GM21360 (cell line): ENCODE measurements around the gene FRMPD2.
"Not testable (repeated sequence)": the region's sequence is repeated elsewhere in the genome, so short reads cannot be mapped to it uniquely, and the experiment has no call there.

Experiments used
- ATAC-seq: cut with Tn5 transposase; IDR thresholded peaks from one replicate; pipeline ENCODE4 v1.9.1; 2021; ENCODE audit warnings: mild to moderate bottlenecking, moderate library complexity; ENCODE audit not compliant: unreplicated experiment

Gene FRMPD2

DNA sequence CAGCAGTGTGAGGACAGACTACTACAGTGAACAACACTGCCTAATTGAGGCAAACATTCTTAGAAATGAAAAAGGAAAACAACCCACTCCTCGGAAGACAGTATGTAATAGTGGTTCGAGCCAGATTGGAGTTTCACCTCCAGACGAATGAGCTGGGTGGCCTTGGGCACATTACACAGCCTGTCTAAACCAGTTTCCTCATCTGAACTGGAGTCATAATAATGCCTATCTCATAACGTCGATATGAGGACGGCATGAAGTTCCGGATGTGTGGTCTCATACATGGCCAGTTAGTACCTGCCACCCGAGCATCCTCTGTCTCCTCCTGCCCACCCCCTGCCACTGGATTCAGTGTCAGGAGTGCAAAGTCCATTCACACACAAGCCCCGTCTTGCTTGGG is 15.8 kb upstream of the FRMPD2 start:
- no peak for ATAC-seq

DNA sequence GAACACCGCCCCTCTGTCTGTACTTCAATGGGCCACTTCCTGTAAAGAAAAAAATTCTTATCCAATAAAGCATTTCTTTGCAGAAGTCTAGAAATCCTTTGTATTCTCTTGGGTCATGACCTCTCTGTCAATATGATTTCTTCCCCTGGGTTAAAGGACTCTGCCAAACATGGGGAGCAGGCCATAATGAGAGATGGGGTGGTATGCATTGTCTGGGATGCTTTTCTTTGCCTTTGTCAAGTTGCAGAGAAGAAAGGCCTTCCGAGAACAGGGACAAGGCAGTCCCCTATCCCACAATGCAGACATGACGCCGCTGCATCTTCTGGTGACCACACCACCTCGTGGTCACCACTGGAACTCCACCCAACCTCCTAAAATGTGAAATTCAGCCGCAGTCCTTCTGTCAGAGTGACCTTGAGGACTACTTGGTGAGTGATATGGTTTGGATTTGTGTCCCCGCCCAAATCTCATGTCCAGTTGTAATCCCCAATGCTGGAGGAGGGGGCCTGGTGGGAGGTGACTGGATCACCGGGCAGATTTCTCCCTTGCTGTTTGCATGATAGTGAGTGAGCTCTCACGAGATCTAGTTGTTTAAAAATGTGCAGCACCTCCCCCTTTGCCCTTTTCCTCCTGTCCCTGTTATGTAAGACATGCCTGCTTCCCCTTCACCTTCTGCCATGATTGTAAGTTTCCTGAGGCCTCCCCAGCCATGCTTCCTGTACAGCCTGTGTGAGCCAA is 15.2 kb upstream of the FRMPD2 start:
- peak; percentile 47 for ATAC-seq

DNA sequence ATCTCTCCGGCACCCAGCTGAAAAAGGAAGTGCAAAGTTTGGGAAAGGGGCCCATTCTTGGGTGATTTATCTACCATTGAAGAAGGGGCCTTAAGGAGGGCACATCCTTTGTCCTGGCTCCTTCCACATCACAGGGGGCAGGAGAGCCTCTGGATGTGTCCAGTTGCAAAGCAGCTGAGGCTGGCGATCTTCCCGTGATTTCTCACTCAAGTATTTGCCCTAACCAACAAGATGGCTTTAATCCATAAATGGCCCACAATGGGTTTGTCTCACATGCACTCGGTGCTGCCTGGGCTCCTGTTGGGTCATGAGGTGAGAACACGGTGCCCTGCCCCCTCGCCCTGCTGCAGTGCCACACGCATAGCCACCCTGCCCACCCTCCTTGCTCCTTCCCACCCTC is 14.2 kb upstream of the FRMPD2 start:
- no peak for ATAC-seq

DNA sequence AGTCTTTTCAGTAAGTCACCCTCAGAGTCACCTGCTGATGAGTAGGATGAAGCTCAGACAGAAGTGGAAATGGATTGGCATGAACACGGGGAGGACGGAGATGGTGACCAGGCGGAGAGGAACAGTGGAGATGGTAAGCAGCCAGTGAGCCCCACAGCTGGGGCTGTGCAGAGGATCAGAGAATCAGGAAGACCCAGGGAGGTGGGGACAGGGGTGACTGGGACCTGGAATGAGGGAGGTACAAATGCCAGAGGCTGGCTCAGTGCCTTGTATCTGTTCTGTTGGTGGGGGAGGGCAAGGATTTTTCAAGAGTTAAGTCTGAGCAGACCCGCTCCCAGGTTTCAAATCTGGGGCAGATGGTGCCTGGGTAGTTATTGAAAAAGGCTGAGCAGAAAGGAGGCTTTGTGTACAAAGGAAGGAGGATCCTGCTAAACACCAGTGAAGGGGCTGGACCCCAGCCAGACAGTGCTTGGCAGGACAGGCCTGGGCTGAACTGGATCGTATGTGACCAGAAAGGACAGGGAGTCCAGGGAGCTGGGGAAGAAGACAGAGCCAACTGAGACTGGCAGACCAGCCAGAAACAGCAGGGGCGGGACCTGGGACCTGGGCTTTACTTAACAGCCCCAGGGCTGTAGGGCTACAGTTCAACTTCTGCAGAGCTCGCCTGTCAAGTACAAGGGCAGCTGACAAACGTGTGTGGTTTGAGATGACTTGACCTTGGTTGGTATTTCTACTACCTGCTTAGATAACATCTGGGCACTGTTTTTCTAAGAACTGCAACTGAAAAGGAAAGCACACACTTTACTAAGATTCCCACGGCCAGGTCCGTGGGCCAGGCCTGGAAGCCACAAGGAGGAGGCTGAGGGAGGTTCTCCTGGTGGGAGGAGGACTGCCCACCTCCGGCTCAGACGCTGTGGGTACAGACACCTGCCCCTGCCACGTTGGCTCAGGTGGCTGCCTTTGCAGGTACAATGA is 13.2 kb upstream of the FRMPD2 start:
- no peak for ATAC-seq

DNA sequence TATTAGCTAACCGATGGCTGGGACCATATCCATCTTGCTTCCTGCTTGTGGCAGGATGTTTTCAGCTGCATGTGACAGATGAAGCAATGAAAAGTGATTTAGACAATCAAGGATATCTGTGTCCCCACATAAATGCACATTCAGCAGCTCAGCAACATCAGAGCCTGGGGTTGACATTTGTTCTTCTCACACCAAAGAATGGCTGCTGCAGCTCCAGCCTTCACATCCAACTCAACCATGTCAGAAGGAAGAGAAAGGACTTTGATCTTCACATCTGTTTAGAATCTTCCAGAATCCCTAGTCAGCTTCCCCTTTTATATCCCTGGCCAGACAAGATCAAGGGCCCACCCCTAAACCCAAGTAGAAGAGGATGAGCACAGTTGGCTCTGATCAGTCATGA is 11.9 kb upstream of the FRMPD2 start:
- no peak for ATAC-seq

DNA sequence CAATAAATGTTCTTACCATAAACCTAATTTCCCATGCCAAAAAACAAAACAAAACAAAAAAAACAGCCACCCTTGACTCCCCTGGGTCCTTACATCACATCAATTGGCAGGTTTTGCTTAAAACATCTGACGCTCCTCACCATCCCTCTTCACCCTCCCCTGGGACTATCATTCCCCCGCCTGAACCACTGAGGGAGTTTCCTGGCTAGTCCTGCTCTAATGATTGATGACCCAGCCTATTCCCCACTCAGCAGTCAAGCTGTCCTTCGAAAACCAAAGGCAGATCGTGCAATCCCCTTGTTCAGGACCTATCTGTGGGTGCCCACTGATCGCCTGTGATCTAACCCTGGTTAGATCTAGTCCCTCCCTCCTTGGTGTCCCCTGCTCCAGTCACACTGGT is 11.2 kb upstream of the FRMPD2 start:
- no peak for ATAC-seq

DNA sequence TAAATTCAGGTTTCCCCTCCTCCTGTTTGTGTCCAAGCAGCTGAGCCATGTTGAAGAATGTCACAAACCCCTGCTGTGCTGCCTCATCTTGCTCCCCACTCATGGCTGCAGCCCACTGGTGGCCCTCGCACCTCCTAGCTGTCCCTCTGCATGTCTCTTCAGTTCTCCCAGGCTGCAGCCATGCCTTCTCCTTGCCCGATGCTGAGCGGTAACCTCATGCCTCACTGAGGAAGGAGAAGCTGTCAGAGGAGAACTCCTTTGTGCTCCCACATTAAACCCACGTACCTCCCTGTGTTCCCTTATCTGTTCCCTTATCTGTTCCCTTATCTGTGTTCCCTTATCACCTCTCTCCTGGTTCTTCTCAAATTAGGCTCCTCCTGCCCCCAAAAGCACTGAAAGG is 10.3 kb upstream of the FRMPD2 start:
- no peak for ATAC-seq

DNA sequence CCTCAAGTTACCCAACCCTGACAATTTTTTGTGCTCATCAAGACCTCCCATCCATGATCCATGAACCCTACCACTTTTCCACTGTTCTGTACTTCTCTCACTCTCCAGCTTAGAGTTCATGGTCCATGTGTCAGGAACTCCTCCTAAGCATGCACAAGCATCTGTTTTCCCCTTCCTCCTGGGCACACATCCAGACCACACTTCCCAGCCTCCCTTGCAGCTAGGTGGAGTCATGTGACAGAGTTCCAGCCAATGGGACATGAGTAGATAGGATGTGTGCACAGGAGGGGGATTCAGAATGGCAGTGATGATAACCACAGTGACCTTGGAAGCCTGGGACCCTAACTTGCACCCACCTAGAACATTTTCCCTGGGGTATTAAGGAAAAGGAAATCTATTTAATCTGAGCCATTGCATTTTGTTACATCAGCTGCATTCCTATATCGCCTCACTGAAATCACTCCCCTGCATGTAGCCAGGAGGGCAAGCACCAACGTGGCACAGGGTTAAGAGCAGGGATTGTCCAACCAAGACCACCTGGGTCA is 9.6 kb upstream of the FRMPD2 start:
- no peak for ATAC-seq

DNA sequence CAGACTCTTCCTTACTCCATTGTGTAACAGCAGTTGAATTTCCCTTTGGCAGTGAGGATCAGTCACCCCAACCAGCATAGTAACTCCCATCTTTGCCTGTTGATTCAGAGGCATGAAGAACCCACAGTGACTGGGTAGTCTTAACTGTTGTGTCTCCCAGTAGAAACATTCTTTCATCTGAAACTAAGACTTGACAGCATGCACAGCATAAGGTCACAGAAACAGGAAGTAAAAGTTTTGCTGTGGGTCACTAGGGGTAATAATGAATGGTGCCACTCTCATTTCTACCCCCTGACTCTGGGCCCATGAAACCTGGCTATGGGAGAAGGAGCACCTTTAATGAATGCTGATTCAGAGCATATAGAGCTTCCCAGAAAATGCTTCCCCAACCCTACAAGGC is 8.3 kb upstream of the FRMPD2 start:
- peak; percentile 49 for ATAC-seq

DNA sequence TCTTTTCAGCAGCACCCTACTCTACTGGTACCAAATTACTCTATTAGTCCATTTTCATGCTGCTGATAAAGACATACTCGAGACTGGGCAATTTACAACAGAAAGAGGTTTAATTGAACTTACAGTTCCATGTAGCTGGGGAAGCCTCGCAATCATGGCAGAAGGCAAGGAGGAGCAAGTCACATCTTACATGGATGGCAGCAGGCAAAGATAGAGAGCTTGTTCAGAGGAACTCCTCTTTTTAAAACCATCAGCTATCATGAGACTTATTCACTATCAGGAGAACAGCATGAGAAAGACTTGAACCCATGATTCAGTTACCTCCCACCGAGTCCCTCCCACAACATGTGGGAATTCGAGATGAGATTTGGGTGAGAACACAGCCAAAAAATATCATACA is 7.2 kb upstream of the FRMPD2 start:
- ATAC-seq = not testable (repeated sequence)

DNA sequence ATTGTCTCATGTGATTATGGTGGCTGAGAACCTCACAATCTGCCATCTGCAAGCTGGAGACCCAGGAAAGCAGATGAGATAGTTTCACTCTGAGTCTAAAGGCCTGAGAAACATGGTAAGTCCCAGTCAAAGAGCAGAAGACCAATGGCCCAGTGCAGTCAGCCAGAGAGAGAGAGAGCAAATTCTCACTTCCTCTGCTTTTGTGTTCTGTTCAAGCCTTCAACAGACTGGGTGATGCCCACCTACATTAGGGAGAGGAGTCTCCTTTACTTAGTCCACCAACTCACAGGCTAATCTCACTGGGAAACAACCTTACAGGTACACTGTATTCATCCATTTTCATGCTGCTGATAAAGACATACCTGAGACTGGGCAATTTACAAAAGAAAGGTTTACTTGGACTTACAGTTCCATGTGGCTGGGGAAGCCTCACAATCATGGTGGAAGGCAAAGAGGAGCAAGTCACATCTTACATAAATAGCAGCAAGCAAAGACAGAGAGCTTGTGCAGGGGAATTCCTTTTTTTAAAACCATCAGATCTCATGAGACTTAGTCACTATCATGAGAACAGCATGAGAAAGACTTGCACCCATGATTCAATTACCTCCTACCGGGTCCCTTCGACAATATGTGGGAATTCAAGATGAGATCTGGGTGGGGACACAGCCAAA is 4.7 kb upstream of the FRMPD2 start:
- ATAC-seq = peak; percentile 86

DNA sequence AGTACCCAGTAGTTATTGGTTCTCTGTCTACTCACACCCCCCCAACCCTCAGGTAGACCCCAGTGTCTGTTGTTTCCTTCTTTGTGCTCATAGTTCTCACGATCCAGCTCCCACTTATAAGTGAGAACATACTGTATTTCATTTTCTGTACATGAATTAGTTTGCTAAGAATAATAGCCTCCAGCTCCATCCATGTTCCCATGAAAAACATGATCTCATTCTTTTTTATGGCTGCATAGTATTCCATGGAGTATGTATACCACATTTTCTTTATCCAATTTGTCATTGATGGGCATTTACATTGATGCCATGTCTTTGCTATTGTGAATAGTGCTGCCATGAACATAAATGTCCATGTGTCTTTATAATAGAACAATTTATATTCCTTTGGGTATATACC is 2.6 kb upstream of the FRMPD2 start:
- no peak for ATAC-seq

DNA sequence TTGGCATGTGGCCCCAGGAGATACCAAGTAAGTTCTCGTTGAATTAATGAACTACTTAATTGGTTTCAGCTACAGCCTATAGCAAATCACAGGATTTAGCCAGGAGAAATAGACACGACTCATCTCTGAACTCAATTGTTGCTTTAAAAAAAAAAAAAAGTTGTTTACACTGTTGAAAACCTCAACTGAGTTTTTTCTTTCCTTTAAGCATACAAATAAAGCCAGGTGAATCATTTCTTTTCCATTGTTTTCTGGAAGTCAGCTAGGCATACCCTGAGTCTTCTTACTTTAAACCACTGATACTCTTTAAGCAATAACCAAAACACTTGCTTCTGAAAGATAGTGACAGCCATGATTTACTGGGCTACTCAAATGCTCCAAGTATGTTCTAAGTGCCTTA is 755 bp downstream of the FRMPD2 start:
- no peak for ATAC-seq

DNA sequence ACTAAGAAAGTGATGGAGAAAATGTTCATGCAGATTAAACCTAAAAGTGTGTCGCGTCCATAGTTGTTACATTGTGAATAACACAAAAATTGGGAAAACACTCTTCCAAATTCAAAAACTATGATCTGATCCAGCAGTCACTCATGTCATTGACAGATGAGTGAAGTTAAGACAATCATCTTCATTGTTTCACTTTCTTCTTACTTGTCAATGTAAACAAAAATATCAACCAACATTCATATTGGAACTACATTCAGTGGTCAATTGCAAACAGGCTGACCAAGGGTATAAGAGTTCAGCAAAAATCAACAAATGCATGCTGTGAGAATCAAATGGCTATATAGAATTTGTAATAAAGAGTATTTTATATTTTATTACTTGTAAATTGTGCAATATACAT is 1.8 kb downstream of the FRMPD2 start:
- no peak for ATAC-seq

DNA sequence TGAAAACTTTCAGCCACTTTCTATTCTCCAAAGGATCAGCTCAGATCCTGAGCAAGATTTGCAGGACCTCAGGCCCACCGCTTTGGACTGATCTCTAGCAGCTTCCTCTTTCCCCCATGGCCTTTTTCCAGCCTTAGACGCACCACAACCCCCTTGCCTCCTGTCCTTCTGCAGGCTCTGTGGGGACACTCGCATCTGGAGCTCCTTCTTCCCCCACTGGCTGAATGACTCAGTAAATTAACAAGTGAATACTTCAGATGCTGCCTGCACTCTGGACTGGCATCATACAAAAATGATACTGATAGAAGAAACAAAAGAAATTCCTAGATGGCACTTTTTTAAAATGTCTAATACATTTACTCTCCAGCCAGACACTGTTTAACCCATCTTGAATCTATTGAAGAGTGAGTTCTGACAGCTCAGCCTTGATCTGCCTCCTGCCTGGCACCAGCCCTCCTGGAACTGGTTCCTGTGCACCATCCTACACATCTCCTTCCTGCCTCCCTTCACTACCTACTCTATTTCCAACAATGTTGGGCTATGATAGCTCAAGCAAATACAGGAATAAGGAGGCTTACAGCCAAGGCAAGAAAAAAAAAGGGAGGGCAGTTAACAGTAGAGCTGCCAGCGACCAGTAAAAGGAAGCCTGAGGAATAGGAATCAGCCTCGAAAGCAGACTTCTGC is 3.3 kb downstream of the FRMPD2 start:
- ATAC-seq = no peak

DNA sequence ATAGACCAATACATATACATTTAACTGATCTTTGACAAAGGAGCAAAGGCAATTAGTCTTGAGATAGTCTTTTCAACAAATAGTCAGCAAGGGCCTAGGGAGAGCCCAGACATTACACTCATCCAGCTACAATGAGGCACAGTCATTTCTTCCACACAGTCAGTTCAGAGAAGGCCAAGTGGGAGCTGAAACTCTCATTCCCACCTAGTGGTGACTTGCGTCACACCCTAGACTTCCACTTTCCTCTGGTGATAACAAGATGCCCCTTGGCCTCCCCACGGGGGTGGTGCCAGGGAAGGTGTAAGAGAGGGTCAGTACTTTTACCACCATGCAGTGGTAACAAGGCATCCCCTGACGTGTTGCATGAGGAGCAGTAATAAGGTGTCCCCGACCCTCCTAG is 8.0 kb downstream of the FRMPD2 start:
- ATAC-seq = no peak

DNA sequence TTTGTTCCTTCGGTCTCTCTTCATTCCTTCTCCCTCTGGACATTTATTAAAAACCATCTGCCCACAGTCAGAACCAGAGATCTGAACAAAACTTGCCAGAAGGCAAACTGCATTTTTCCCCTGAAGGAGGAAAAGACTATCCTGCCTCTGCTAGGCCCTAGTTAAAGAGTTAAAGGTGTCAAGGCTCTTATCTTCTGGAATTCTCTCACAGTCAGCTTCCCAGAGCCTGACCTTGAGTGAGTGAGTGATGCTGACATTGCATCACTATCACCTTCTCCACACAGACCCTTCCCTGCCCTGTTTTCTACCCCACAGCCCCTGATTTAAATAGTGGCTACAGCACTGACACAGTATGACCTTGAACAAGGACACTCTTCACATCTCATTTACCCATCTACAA is 16.4 kb downstream of the FRMPD2 start:
- no peak for ATAC-seq

DNA sequence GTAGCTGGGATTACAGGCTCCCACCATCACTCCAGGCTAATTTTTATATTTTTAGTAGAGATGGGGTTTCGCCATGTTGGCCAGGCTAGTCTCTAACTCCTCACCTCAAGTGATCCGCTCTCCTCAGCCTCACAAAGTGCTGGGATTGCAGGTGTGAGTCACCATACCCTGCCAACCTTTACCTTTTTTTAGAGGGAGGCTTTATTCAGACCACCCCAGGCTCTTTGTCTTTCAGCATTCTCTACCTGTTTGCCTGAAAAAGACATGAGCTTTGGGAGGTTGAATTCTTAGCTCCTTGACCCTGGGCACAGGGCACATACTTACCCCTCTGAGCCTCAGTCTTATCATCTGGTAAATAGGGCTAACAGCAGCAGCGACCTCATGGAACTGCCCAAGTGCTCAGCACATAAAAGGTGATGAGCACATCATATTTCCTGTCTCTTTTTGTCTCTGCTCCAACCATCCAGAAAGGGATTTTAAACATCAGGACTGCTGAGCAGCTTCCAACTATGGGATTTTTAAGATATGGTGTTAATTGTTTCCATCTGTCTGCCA is 17.0 kb downstream of the FRMPD2 start:
- ATAC-seq = no peak

DNA sequence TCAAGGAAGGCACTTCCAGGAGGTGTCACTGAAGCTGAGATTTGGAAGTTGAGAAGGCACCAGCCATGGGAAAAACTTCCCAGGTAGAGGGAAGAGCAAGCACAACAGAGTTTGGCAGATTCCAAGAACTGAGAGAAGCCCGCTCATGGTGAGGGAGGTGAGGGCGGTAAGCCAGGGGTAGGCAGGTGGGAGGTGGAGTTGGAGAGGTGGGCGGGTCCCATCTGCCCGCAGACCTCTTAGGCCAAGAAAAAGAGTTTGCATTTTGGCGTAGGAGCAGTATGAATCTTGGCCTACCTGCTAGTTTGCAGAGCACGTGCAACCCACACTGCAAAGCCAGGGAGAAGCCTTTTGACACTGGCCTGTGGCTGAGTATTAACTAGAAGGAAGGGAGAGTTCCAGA is 18.8 kb downstream of the FRMPD2 start:
- ATAC-seq = no peak

DNA sequence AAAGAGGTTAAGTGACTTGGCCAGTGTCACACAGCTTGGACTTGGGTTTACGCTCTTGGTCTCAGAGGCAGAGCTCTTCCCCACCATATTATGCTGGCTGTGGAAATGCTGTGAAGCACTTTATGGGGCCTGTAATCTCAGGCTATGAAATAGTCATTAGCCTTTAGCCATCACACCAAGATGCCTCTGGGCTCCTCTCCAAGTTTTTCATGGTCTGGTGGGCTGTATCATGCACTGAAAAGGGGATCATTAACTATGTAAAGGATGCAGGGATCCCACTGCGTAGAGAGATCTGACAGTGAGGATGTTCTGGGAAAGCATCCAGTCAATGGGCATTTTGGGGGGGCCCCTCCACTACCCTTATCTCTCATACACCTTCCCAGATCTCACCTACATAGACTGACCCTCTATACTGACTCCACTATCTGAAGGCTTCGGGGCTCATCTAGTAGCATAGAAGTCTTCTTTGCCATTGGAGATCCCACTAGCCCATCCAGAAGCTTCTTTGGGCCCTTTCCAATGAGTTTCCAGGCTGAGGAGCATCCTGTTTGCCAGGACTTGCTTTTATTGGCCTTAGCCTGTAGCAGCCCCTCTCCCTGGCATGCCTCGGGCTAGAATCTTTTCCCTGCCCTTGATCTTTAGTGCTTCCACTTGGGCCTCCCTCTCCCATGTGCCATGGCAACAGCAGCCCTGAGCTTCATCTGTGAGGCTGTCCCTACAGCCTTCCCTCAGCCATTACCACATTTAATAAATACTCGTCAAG is 19.6 kb downstream of the FRMPD2 start:
- ATAC-seq = no peak
